Upper lobe of left lung (tissue), 6 donors: ENCODE results near the gene INSM2. TPM values are rescaled to one million over a fixed set of nuclear protein-coding genes. Genes with fewer than 3 reads are reported as not detected.

Experiments used
- ATAC-seq, 2 donors: fragments of 200-7000 bp; cut with Tn5 transposase; one replicate each; pipeline ENCODE4 v1.9.1; 2022; ENCODE audit warnings: mild to moderate bottlenecking in 2 of 2, moderate library complexity in 2 of 2; ENCODE audit not compliant: low FRiP score in 2 of 2
- DNase-seq, 2 donors: peaks; one replicate each; pipeline ENCODE4 v3.0.0-alpha.2; 2019 to 2020
- H3K27ac ChIP-seq, 4 donors: fragments of 200-600 bp; sonication (generic); one replicate each; pipeline ENCODE4 v1.5.1; 2016 to 2019
- H3K27me3 ChIP-seq, 4 donors: fragments of 200-600 bp; sonication (generic); one replicate each; pipeline ENCODE4 v1.5.1; 2017 to 2019
- H3K36me3 ChIP-seq, 4 donors: fragments of 200-600 bp; sonication (generic); one replicate each; pipeline ENCODE4 v1.5.1; 2016 to 2019
- H3K4me1 ChIP-seq, 4 donors: fragments of 200-600 bp; sonication (generic); one replicate each; pipeline ENCODE4 v1.5.1; 2018 to 2019
- H3K4me3 ChIP-seq, 4 donors: fragments of 200-600 bp; sonication (generic); one replicate each; pipeline ENCODE4 v1.5.1; 2017 to 2019; ENCODE audit warnings: mild to moderate bottlenecking in 2 of 4, moderate library complexity in 1 of 4
- H3K9me3 ChIP-seq, 4 donors: fragments of 200-600 bp; sonication (generic); one replicate each; pipeline ENCODE4 v1.5.1; 2018 to 2019
- EP300 ChIP-seq, 4 donors: sonication (generic); formaldehyde crosslinking; IDR thresholded peaks; one replicate each; pipeline ENCODE4 v1.5.1; 2017; ENCODE audit warnings: antibody characterized with exemption in 4 of 4, control low read depth in 2 of 4
- POLR2A ChIP-seq, 4 donors: fragments of 450-650 bp; IDR thresholded peaks; one replicate each; pipeline ENCODE4 v1.5.1; 2016 to 2017; ENCODE audit warnings: antibody characterized with exemption in 4 of 4, mild to moderate bottlenecking in 2 of 4
- POLR2AphosphoS5 ChIP-seq, 2 donors: sonication (generic); formaldehyde crosslinking; IDR thresholded peaks; one replicate each; pipeline ENCODE4 v1.5.1; 2017; ENCODE audit warnings: antibody characterized with exemption in 2 of 2
- total RNA-seq, 6 donors: library from RNA; depleted of rRNA in 4 of 6; stranded (reverse); fragments of >200 nt in 4 of 6; gene quantifications; one replicate each; pipeline versions ENCODE4 v1.1.0 to v1.2.1, GENCODE V29; 2016 to 2021
- TF ChIP-seq, protein P1 (sequence below), 6 experiments: fragments of 450-650 bp in 4 of 6; fragments of 200-600 bp in 2 of 6; sonication (generic) in 2 of 6; IDR thresholded peaks; one replicate each; pipeline ENCODE4 v1.5.1; 2016 to 2019; ENCODE audit warnings: antibody characterized with exemption in 6 of 6
- donor health status: DM: no; HTN: no; CAD: no; lungs with moderate emphysema.
- donor health status: DM: no; HTN: yes; CAD: no; lungs with severe emphysema.

The INSM2 gene
- total RNA-seq, 6 donors from 2014 or later: 0.14 to 0.39 (median 0.24) TPM; not detected in 2

GRCh38 chr14:35578639-35579038, 44.7 kb downstream of the INSM2 start:
- no peak overlapping the region for H3K4me3 ChIP-seq
- DNase-seq (no peak), ATAC-seq (no peak)
- no peak overlapping the region for H3K27ac ChIP-seq
- no peaks in the 10 kb centered on the region for H3K36me3 ChIP-seq
- no peaks in the 10 kb centered on the region for H3K27me3 ChIP-seq
- TF ChIP-seq, protein P1, sequence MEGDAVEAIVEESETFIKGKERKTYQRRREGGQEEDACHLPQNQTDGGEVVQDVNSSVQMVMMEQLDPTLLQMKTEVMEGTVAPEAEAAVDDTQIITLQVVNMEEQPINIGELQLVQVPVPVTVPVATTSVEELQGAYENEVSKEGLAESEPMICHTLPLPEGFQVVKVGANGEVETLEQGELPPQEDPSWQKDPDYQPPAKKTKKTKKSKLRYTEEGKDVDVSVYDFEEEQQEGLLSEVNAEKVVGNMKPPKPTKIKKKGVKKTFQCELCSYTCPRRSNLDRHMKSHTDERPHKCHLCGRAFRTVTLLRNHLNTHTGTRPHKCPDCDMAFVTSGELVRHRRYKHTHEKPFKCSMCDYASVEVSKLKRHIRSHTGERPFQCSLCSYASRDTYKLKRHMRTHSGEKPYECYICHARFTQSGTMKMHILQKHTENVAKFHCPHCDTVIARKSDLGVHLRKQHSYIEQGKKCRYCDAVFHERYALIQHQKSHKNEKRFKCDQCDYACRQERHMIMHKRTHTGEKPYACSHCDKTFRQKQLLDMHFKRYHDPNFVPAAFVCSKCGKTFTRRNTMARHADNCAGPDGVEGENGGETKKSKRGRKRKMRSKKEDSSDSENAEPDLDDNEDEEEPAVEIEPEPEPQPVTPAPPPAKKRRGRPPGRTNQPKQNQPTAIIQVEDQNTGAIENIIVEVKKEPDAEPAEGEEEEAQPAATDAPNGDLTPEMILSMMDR (IDR thresholded peaks at IDR 0.05): no peak
- TF ChIP-seq EP300 (IDR thresholded peaks at IDR 0.05) (no peak), POLR2AphosphoS5 (IDR thresholded peaks at IDR 0.05) (no peak), POLR2A (IDR thresholded peaks at IDR 0.05) (no peak)
- H3K9me3 ChIP-seq: no peaks in the 10 kb centered on the region
- H3K4me1 ChIP-seq: no peaks in the 10 kb centered on the region

Other genes starting within 250 kb of the INSM2 start
- gene PSMA6, start 241.8 kb upstream of the INSM2 start, total RNA-seq: 100 to 1,000 TPM in 4 of 6 donors, 10 to 100 TPM in 2; 63.9 to 213 (median 162) TPM
- gene NFKBIA, start 129.4 kb upstream of the INSM2 start, total RNA-seq: 100 to 1,000 TPM; 292 to 944 (median 610) TPM